Thyroid gland (tissue), 4 donors: ENCODE results near the gene RPP25L. TPM values are rescaled to one million over a fixed set of nuclear protein-coding genes. Genes with fewer than 3 reads are reported as not detected.
"Not testable (repeated sequence)": the region's sequence is repeated elsewhere in the genome, so short reads cannot be mapped to it uniquely, and the experiment has no call there.

Experiments used
- DNase-seq, 2 donors: peaks; one replicate each; pipeline ENCODE4 v3.0.0-alpha.2; 2019
- H3K27ac ChIP-seq, 3 donors: fragments of 200-600 bp; sonication (generic); 1 replicate in 2 of 3; 2 replicates in 1 of 3; pipeline ENCODE4 v1.5.1; 2016 to 2019; ENCODE audit warnings: mild to moderate bottlenecking in 1 of 3, moderate library complexity in 1 of 3
- H3K27me3 ChIP-seq: fragments of 200-600 bp; sonication (generic); one replicate; pipeline ENCODE4 v1.5.1; 2019
- H3K36me3 ChIP-seq, 2 donors: fragments of 200-600 bp; sonication (generic); one replicate each; pipeline ENCODE4 v1.5.1; 2016 to 2019
- H3K4me1 ChIP-seq, 2 donors: fragments of 200-600 bp; sonication (generic); one replicate each; pipeline ENCODE4 v1.5.1; 2017 to 2019
- H3K4me3 ChIP-seq, 3 donors: fragments of 200-600 bp; sonication (generic); replicated peaks in 1 of 3; 1 replicate in 2 of 3; 2 replicates in 1 of 3; pipeline ENCODE4 v1.5.1; 2016; ENCODE audit warnings: mild to moderate bottlenecking in 1 of 3
- H3K9me3 ChIP-seq: fragments of 200-600 bp; sonication (generic); one replicate; pipeline ENCODE4 v1.5.1; 2017
- POLR2A ChIP-seq, 2 donors: fragments of 450-650 bp; IDR thresholded peaks; one replicate each; pipeline ENCODE4 v1.6.1; 2017; ENCODE audit warnings: antibody characterized with exemption in 2 of 2, mild to moderate bottlenecking in 2 of 2, moderate library complexity in 1 of 2
- WGBS, 2 donors: methylation state at CpG; one replicate each; pipeline ENCODE4 v1.1.5; 2017; 5-methylcytosine and 5-hydroxymethylcytosine counted together
- intact Hi-C: fragments of 100-400 bp; cut with DNase I; formaldehyde crosslinking; loops from one replicate; pipeline ENCODE4 v1.15.1; 2023
- total RNA-seq, 4 donors: library from RNA; depleted of rRNA; stranded (reverse); fragments of >200 nt; gene quantifications; one replicate each; pipeline ENCODE4 v1.2.3, GENCODE V29; 2016
- TF ChIP-seq, protein P1 (sequence below), 6 experiments: fragments of 200-600 bp in 3 of 6; fragments of 450-650 bp in 3 of 6; sonication (generic) in 3 of 6; IDR thresholded peaks; one replicate each; pipeline ENCODE4 v1.5.1; 2016 to 2019; ENCODE audit warnings: antibody characterized with exemption in 6 of 6, mild to moderate bottlenecking in 2 of 6, inconsistent platforms in 1 of 6, moderate library complexity in 1 of 6

Gene RPP25L
- total RNA-seq, 4 donors from 2014 or later: 20.7 to 39.0 (median 25.8) TPM

DNA sequence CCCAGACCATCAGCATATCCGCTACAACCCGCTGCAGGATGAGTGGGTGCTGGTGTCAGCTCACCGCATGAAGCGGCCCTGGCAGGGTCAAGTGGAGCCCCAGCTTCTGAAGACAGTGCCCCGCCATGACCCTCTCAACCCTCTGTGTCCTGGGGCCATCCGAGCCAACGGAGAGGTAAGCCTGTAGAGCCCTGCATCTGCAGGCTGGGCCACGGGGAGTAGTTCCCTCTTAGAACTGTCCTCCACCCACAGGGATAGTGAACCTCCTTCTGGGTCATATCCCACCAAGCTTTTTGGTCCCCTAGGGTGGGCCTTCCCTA is 35.1 kb upstream of the RPP25L start:
- Histone ChIP-seq H3K27me3 (no peaks in the 10 kb centered on the region), H3K9me3 (no peaks in the 10 kb centered on the region), H3K4me3 (peak overlapping the region; percentile 46 to 80 (median 66)), H3K36me3 (peaks cover 7 to 14% of the 10 kb centered on the region in 2 donors), H3K4me1 (peaks cover 29 to 35% of the 10 kb centered on the region in 2 donors), H3K27ac (peak overlapping the region; percentile 79 to 83 (median 80))
- intact Hi-C loops: no loop called here
- no peak for DNase-seq
- 7% methylated on average over 3 of the region's 8 CpGs; no CpG with 5 or more reads in 1 of the 2 donors for WGBS, 2 donors
- TF ChIP-seq, protein P1, sequence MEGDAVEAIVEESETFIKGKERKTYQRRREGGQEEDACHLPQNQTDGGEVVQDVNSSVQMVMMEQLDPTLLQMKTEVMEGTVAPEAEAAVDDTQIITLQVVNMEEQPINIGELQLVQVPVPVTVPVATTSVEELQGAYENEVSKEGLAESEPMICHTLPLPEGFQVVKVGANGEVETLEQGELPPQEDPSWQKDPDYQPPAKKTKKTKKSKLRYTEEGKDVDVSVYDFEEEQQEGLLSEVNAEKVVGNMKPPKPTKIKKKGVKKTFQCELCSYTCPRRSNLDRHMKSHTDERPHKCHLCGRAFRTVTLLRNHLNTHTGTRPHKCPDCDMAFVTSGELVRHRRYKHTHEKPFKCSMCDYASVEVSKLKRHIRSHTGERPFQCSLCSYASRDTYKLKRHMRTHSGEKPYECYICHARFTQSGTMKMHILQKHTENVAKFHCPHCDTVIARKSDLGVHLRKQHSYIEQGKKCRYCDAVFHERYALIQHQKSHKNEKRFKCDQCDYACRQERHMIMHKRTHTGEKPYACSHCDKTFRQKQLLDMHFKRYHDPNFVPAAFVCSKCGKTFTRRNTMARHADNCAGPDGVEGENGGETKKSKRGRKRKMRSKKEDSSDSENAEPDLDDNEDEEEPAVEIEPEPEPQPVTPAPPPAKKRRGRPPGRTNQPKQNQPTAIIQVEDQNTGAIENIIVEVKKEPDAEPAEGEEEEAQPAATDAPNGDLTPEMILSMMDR (IDR thresholded peaks at IDR 0.05): no peak
- TF ChIP-seq POLR2A (IDR thresholded peaks at IDR 0.05): no peak

DNA sequence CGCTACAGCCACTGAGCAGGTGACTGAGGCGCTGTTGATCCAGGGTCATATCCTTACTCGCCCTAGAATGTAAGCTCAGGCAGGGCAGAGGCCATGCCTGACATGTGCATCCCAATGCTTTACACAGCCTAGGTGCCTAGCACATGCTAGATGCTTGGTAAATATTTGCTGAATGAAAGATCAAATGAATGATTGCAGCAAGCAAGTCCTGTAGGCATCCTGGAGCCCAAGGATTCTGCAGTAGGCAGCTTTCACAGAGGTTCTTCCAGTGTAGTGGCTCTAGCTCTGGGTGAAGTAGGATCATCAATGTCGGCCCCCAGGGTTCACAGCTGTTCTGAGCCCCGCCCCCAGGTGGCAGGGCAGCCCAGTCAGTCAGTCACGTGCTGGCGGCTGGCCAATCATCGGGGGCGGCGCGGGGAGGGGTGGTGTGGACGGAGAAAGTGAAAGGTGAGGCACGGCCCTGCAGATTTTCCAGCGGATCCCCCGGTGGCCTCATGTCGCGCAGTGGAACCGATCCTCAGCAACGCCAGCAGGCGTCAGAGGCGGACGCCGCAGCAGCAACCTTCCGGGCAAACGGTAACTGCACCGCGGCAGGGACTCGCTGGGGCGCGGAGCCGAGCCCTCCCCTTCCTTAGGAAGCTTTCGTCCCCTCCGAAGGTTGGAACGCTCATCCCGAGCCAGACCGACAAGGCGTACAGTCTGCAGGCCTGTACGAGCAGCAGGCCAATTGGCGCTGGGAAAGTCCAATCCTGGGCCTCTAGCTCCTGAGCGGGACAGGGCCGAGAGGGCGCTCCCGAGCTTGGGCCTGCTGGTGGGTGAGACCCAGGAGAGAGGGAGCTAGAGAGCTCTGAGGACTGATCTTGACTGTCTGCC is 34.5 kb upstream of the RPP25L start, which contains the start of gene GALT:
Gene GALT (plus strand): TSS at position 465 of the 873 bp plus-strand sequence. CDS start 30 bp downstream, at position 495.
- intact Hi-C loops: no loop called here
- peak in 1 of 2 donors; percentile 93 for TF ChIP-seq POLR2A (IDR thresholded peaks at IDR 0.05)
- TF ChIP-seq, protein P1 (IDR thresholded peaks at IDR 0.05): peak in 3 of 6 experiments; percentile 9 to 41 (median 39)
- Histone ChIP-seq H3K27me3 (no peaks in the 10 kb centered on the region), H3K4me3 (peak within 1 kb of the TSS; percentile 46 to 80 (median 66)), H3K27ac (peak within 1 kb of the TSS; percentile 79 to 83 (median 80)), H3K36me3 (peaks cover 7 to 14% of the 10 kb centered on the region in 2 donors), H3K9me3 (no peaks in the 10 kb centered on the region), H3K4me1 (peaks cover 26 to 29% of the 10 kb centered on the region in 2 donors)
- 12 to 35% methylated on average over 6 to 18 of the region's 43 CpGs for WGBS, 2 donors
- peak; percentile 98 for DNase-seq

GRCh38 chr9:34644766-34645314 is 32.9 kb upstream of the RPP25L start:
- no peaks in the 10 kb centered on the region for H3K27me3 ChIP-seq
- peaks cover 7 to 14% of the 10 kb centered on the region in 2 donors for H3K36me3 ChIP-seq
- DNase-seq: no peak
- TF ChIP-seq, protein P1 (IDR thresholded peaks at IDR 0.05): no peak
- no peak for TF ChIP-seq POLR2A (IDR thresholded peaks at IDR 0.05)
- H3K9me3 ChIP-seq: no peaks in the 10 kb centered on the region
- H3K4me3 ChIP-seq: no peak overlapping the region
- no peak overlapping the region for H3K27ac ChIP-seq
- H3K4me1 ChIP-seq: peaks cover 17 to 21% of the 10 kb centered on the region in 2 donors
- intact Hi-C loops: no loop called here

DNA sequence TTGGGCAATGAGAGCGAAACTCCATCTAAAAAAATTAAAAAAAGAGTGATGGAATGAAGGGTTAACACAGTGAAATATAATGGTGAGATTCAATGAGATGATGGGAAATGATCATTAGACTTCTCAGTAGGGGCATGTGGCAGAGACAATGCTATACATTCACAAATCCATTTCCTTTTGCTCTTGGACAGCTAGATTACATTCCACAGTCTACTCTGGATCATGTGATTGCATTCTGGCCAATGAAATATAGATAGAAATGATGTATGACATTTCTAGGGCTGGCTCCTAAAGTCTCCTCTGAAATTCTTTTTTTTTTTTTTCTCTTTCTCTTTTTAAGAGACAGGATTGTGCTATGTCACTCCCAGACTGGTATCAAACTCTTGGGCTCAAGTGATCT is 30.8 kb upstream of the RPP25L start:
- Histone ChIP-seq H3K9me3 (no peaks in the 10 kb centered on the region), H3K4me1 (peaks cover 17 to 23% of the 10 kb centered on the region in 2 donors), H3K27me3 (no peaks in the 10 kb centered on the region), H3K27ac (no peak overlapping the region), H3K4me3 (no peak overlapping the region), H3K36me3 (no peaks in the 10 kb centered on the region)
- DNase-seq: no peak
- no peak for TF ChIP-seq POLR2A (IDR thresholded peaks at IDR 0.05)
- TF ChIP-seq, protein P1 (IDR thresholded peaks at IDR 0.05): no peak
- intact Hi-C loops: no loop called here
- 95 to 97% methylated on average over 1 of the region's 1 CpG for WGBS, 2 donors

- H3K36me3 ChIP-seq, DNase-seq, H3K27me3 ChIP-seq, H3K9me3 ChIP-seq, H3K27ac ChIP-seq, H3K4me3 ChIP-seq: not testable (repeated sequence)
- intact Hi-C loops: loop anchor here (10.0 kb wide), 1 partner anchor 65 kb away; no protein-coding TSS in a partner anchor
- peaks cover 16 to 18% of the 10 kb centered on the region in 2 donors for H3K4me1 ChIP-seq
- WGBS, 2 donors: 82 to 96% methylated on average over 8 of the region's 8 CpGs
Observed at GRCh38 chr9:34639322-34639721, 27.4 kb upstream of the RPP25L start.
